Neural cell (in vitro differentiated cells): ENCODE data around the gene UBE4B.

Source experiments
- EZH2 ChIP-seq: fragments of 200-600, 300-800 bp; shearing (Covaris generic), sonication (generic); IDR thresholded peaks from 2 replicates; pipeline ENCODE4 v1.6.1; 2014; ENCODE audit warnings: antibody characterized with exemption, low read length, borderline replicate concordance, mild to moderate bottlenecking; ENCODE audit not compliant: insufficient read depth, poor library complexity, severe bottlenecking
- TF ChIP-seq, protein P1 (sequence below): fragments of 450-650 bp; IDR thresholded peaks from 2 replicates; pipeline ENCODE4 v1.5.1; 2014; ENCODE audit warnings: antibody characterized with exemption, mild to moderate bottlenecking, moderate library complexity; ENCODE audit not compliant: poor library complexity, severe bottlenecking
- TF ChIP-seq, protein P2 (sequence below): IDR thresholded peaks from 2 replicates; pipeline ENCODE4 v1.6.1; 2012; ENCODE audit warnings: borderline replicate concordance

DNA sequence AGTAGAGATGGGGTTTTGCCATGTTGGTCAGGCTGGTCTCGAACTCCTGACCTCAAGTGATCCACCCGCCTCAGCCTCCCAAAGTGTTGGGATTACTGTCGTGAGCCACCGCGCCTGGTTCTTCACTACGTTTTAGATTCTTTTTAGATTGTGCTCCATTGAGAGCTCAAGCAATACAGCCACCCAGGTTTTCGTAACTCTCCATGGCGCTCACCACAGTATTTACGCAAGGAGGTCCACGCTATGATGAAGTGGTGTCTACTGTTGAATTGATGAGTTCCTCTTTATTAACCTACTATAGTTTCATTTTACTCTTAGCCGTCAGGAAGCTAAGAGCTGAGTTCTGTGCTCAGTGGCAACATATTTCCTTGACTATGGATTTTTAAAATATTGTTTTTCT lies 175.8 kb downstream of the UBE4B start:
- TF ChIP-seq, protein P1, sequence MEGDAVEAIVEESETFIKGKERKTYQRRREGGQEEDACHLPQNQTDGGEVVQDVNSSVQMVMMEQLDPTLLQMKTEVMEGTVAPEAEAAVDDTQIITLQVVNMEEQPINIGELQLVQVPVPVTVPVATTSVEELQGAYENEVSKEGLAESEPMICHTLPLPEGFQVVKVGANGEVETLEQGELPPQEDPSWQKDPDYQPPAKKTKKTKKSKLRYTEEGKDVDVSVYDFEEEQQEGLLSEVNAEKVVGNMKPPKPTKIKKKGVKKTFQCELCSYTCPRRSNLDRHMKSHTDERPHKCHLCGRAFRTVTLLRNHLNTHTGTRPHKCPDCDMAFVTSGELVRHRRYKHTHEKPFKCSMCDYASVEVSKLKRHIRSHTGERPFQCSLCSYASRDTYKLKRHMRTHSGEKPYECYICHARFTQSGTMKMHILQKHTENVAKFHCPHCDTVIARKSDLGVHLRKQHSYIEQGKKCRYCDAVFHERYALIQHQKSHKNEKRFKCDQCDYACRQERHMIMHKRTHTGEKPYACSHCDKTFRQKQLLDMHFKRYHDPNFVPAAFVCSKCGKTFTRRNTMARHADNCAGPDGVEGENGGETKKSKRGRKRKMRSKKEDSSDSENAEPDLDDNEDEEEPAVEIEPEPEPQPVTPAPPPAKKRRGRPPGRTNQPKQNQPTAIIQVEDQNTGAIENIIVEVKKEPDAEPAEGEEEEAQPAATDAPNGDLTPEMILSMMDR: no peak
- TF ChIP-seq, protein P2, sequence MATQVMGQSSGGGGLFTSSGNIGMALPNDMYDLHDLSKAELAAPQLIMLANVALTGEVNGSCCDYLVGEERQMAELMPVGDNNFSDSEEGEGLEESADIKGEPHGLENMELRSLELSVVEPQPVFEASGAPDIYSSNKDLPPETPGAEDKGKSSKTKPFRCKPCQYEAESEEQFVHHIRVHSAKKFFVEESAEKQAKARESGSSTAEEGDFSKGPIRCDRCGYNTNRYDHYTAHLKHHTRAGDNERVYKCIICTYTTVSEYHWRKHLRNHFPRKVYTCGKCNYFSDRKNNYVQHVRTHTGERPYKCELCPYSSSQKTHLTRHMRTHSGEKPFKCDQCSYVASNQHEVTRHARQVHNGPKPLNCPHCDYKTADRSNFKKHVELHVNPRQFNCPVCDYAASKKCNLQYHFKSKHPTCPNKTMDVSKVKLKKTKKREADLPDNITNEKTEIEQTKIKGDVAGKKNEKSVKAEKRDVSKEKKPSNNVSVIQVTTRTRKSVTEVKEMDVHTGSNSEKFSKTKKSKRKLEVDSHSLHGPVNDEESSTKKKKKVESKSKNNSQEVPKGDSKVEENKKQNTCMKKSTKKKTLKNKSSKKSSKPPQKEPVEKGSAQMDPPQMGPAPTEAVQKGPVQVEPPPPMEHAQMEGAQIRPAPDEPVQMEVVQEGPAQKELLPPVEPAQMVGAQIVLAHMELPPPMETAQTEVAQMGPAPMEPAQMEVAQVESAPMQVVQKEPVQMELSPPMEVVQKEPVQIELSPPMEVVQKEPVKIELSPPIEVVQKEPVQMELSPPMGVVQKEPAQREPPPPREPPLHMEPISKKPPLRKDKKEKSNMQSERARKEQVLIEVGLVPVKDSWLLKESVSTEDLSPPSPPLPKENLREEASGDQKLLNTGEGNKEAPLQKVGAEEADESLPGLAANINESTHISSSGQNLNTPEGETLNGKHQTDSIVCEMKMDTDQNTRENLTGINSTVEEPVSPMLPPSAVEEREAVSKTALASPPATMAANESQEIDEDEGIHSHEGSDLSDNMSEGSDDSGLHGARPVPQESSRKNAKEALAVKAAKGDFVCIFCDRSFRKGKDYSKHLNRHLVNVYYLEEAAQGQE: no peak
- no peak for TF ChIP-seq EZH2
